Osteocyte (in vitro differentiated cells): ENCODE data around the gene CA5B. TPM values are rescaled to one million over a fixed set of nuclear protein-coding genes. Genes with fewer than 3 reads are reported as not detected.
A peak's percentile ranks its signal among the peaks of the same experiment; 100 is the strongest.
"Not testable (repeated sequence)": the region's sequence is repeated elsewhere in the genome, so short reads cannot be mapped to it uniquely, and the experiment has no call there.

Experiments
- DNase-seq: peaks from one replicate; pipeline ENCODE4 v3.0.0; 2021; ENCODE audit warnings: mixed read lengths; ENCODE audit not compliant: unreplicated experiment; ENCODE audit errors: extremely low spot score
- H3K27ac Mint-ChIP-seq: one replicate; pipeline ENCODE4 v1.8.0; 2021; ENCODE audit warnings: mild to moderate bottlenecking, mixed read lengths; ENCODE audit not compliant: unreplicated experiment
- H3K27me3 Mint-ChIP-seq: one replicate; pipeline ENCODE4 v1.8.0; 2021; ENCODE audit warnings: mixed read lengths; ENCODE audit not compliant: unreplicated experiment
- H3K36me3 Mint-ChIP-seq: one replicate; pipeline ENCODE4 v1.8.0; 2021; ENCODE audit warnings: mixed read lengths; ENCODE audit not compliant: unreplicated experiment
- H3K4me1 Mint-ChIP-seq: one replicate; pipeline ENCODE4 v1.8.0; 2021; ENCODE audit warnings: mixed read lengths; ENCODE audit not compliant: unreplicated experiment
- H3K4me3 Mint-ChIP-seq: one replicate; pipeline ENCODE4 v1.8.0; 2021; ENCODE audit warnings: mild to moderate bottlenecking, moderate library complexity, mixed read lengths; ENCODE audit not compliant: unreplicated experiment
- H3K9me3 Mint-ChIP-seq: one replicate; pipeline ENCODE4 v1.8.0; 2021; ENCODE audit warnings: mixed read lengths; ENCODE audit not compliant: unreplicated experiment
- CTCF ChIP-seq: fragments of 200-600 bp; sonication (generic); IDR thresholded peaks from 2 replicates; pipeline ENCODE4 v1.5.0; 2021; ENCODE audit warnings: antibody characterized with exemption, mild to moderate bottlenecking, moderate library complexity
- total RNA-seq: library from RNA; stranded (reverse); gene quantifications from 2 replicates; pipeline ENCODE4 v1.2.1, GENCODE V29; 2021

CA5B gene
- total RNA-seq, 1 donor from 2014 or later, result 12.1 TPM

GRCh38 chrX:15750611-15751154, 12.6 kb downstream of the CA5B start:
- TF ChIP-seq CTCF, result no peak
- peak; percentile 25 for DNase-seq
- Mint-ChIP-seq H3K4me1 (peaks cover 36% of the 10 kb centered on the region), H3K9me3 (no peaks in the 10 kb centered on the region), H3K27me3 (no peaks in the 10 kb centered on the region), H3K4me3 (no peak overlapping the region), H3K27ac (peak overlapping the region; percentile 86), H3K36me3 (no peaks in the 10 kb centered on the region)

GRCh38 chrX:15751155-15751819, 13.2 kb downstream of the CA5B start:
- Mint-ChIP-seq H3K36me3 (no peaks in the 10 kb centered on the region), H3K27me3 (no peaks in the 10 kb centered on the region), H3K9me3 (no peaks in the 10 kb centered on the region), H3K27ac (peak overlapping the region; percentile 86), H3K4me3 (no peak overlapping the region), H3K4me1 (peaks cover 36% of the 10 kb centered on the region)
- no peak for TF ChIP-seq CTCF
- peak; percentile 5 for DNase-seq

- Mint-ChIP-seq H3K27ac (no peak overlapping the region), H3K4me3 (no peak overlapping the region), H3K36me3 (no peaks in the 10 kb centered on the region), H3K9me3 (no peaks in the 10 kb centered on the region), H3K27me3 (no peaks in the 10 kb centered on the region), H3K4me1 (peaks cover 22% of the 10 kb centered on the region)
- TF ChIP-seq CTCF, result no peak
- peak; percentile 21 for DNase-seq
Measured at GRCh38 chrX:15755091-15755490, 17.0 kb downstream of the CA5B start.

GRCh38 chrX:15758140-15758539, 20.1 kb downstream of the CA5B start:
- H3K4me1 Mint-ChIP-seq, result no peaks in the 10 kb centered on the region
- H3K36me3 Mint-ChIP-seq, result no peaks in the 10 kb centered on the region
- DNase-seq, result no peak
- H3K4me3 Mint-ChIP-seq, result no peak overlapping the region
- H3K9me3 Mint-ChIP-seq, result no peaks in the 10 kb centered on the region
- no peaks in the 10 kb centered on the region for H3K27me3 Mint-ChIP-seq
- no peak overlapping the region for H3K27ac Mint-ChIP-seq
- no peak for TF ChIP-seq CTCF

- H3K4me3 Mint-ChIP-seq, H3K27me3 Mint-ChIP-seq, H3K36me3 Mint-ChIP-seq, H3K4me1 Mint-ChIP-seq, H3K27ac Mint-ChIP-seq, H3K9me3 Mint-ChIP-seq: not testable (repeated sequence)
- peak; percentile 17 for DNase-seq
Measured at GRCh38 chrX:15759886-15760285, 21.8 kb downstream of the CA5B start.
